SK-N-SH (cell line): ENCODE results near the gene RBM20. TPM values are rescaled to one million over a fixed set of nuclear protein-coding genes. Genes with fewer than 3 reads are reported as not detected.

Experiments used
- CTCF ChIA-PET: fragments of 300-600, 350-600 bp; formaldehyde crosslinking; extraction: SDS; loops from one replicate; lab custom pipeline; 2021; lab: Yijun Ruan, JAX
- POLR2A ChIA-PET: fragments of 350-600 bp; sonication (Branson Sonifier 250); formaldehyde crosslinking; extraction: SDS; loops from one replicate; lab custom pipeline; 2020; ENCODE audit warnings: antibody characterized with exemption, inconsistent platforms; lab: Yijun Ruan, JAX
- DNase-seq: peaks from one replicate; pipeline ENCODE4 v3.0.0; 2012
- H2AFZ ChIP-seq: fragments of 200-600 bp; sonication (generic); 2 replicates; pipeline ENCODE4 v1.8.1; 2016; ENCODE audit warnings: antibody characterized with exemption, mild to moderate bottlenecking, low read depth
- H3F3A ChIP-seq: fragments of 200-600 bp; sonication (generic); replicated peaks from 2 replicates; pipeline ENCODE3; 2016; ENCODE audit warnings: antibody characterized with exemption, mild to moderate bottlenecking; ENCODE audit not compliant: insufficient read depth
- H3K27ac ChIP-seq, 2 experiments: fragments of 200-500 bp in 1 of 2; fragments of 200-600 bp in 1 of 2; sonication (Bioruptor generic) in 1 of 2; sonication (generic), shearing (Covaris generic) in 1 of 2; 2 replicates each; pipeline versions ENCODE4 v1.5.1 to v1.6.1; 2014 to 2016; ENCODE audit warnings: low read depth in 2 of 2, inconsistent platforms in 1 of 2, low read length in 1 of 2, mild to moderate bottlenecking in 1 of 2, mixed read lengths in 1 of 2
- H3K27me3 ChIP-seq: fragments of 200-600 bp; sonication (generic), shearing (Covaris generic); 2 replicates; pipeline ENCODE4 v1.6.1; 2016; ENCODE audit warnings: mixed run types; ENCODE audit not compliant: insufficient read depth
- H3K36me3 ChIP-seq, 2 experiments: fragments of 200-500 bp in 1 of 2; fragments of 200-600 bp in 1 of 2; sonication (Bioruptor generic) in 1 of 2; sonication (generic) in 1 of 2; replicated peaks in 1 of 2; 2 replicates each; pipeline versions ENCODE3 to v1.5.1; 2014 to 2016; ENCODE audit warnings: low read length in 1 of 2, mild to moderate bottlenecking in 1 of 2; ENCODE audit not compliant: insufficient read depth in 2 of 2, control insufficient read depth in 1 of 2
- H3K4me1 ChIP-seq, 2 experiments: fragments of 200-500 bp in 1 of 2; fragments of 200-600 bp in 1 of 2; sonication (Bioruptor generic) in 1 of 2; sonication (generic), shearing (Covaris generic) in 1 of 2; 2 replicates each; pipeline versions ENCODE4 v1.5.1 to v1.6.1; 2014 to 2016; ENCODE audit warnings: low read depth in 1 of 2, low read length in 1 of 2, mixed run types in 1 of 2; ENCODE audit not compliant: insufficient read depth in 2 of 2, control insufficient read depth in 1 of 2
- H3K4me2 ChIP-seq: fragments of 200-600 bp; sonication (generic), shearing (Covaris generic); 2 replicates; pipeline ENCODE4 v1.6.1; 2017; ENCODE audit warnings: mixed run types
- H3K4me3 ChIP-seq, 2 experiments: fragments of 200-500 bp in 1 of 2; fragments of 200-600 bp in 1 of 2; sonication (Bioruptor generic) in 1 of 2; sonication (generic), shearing (Covaris generic) in 1 of 2; 2 replicates each; pipeline versions ENCODE4 v1.5.1 to v1.8.1; 2014 to 2016; ENCODE audit warnings: low read depth in 2 of 2, inconsistent platforms in 1 of 2, low read length in 1 of 2, mild to moderate bottlenecking in 1 of 2, mixed read lengths in 1 of 2, moderate library complexity in 1 of 2
- H3K79me2 ChIP-seq: fragments of 200-600 bp; sonication (generic); 2 replicates; pipeline ENCODE4 v1.8.1; 2017; ENCODE audit warnings: mild to moderate bottlenecking; ENCODE audit not compliant: insufficient read depth
- H3K9ac ChIP-seq: fragments of 200-600 bp; sonication (generic); 2 replicates; pipeline ENCODE4 v1.6.1; 2017; ENCODE audit warnings: mixed run types
- H3K9me2 ChIP-seq: fragments of 200-600 bp; sonication (generic); 2 replicates; pipeline ENCODE4 v1.6.1; 2017; ENCODE audit warnings: mixed run types
- H3K9me3 ChIP-seq: fragments of 200-600 bp; sonication (generic); 2 replicates; pipeline ENCODE4 v1.6.1; 2017; ENCODE audit warnings: mixed run types, mild to moderate bottlenecking, moderate library complexity
- H4K20me1 ChIP-seq: fragments of 200-600 bp; sonication (generic); 2 replicates; pipeline ENCODE4 v1.6.1; 2017; ENCODE audit warnings: mild to moderate bottlenecking, mixed run types; ENCODE audit not compliant: insufficient read depth
- ELF1 ChIP-seq: IDR thresholded peaks from 2 replicates; pipeline ENCODE4 v1.4.0; 2012
- EP300 ChIP-seq, 2 experiments: IDR thresholded peaks; 2 replicates each; pipeline versions ENCODE4 v1.4.0 to v1.6.1; 2012; ENCODE audit warnings: borderline replicate concordance in 1 of 2, low read depth in 1 of 2, low read length in 1 of 2
- EZH2phosphoT487 ChIP-seq: fragments of 200-600 bp; sonication (generic); IDR thresholded peaks from 2 replicates; pipeline ENCODE4 v1.6.1; 2017; ENCODE audit warnings: low read depth, mixed run types, mild to moderate bottlenecking, antibody characterized with exemption, moderate library complexity, borderline replicate concordance
- FOSL2 ChIP-seq: IDR thresholded peaks from 2 replicates; pipeline ENCODE4 v1.4.0; 2012; ENCODE audit warnings: low read depth, mild to moderate bottlenecking, moderate library complexity, borderline replicate concordance
- FOXM1 ChIP-seq: IDR thresholded peaks from 2 replicates; pipeline ENCODE4 v1.4.0; 2012; ENCODE audit warnings: low read depth, mild to moderate bottlenecking
- GATA2 ChIP-seq: sonication (generic); formaldehyde crosslinking; IDR thresholded peaks from 2 replicates; pipeline ENCODE4 v1.5.0; 2020; ENCODE audit warnings: mild to moderate bottlenecking, missing genetic modification reagents
- MXI1 ChIP-seq: IDR thresholded peaks from 2 replicates; pipeline ENCODE4 v1.6.1; 2012; ENCODE audit warnings: mild to moderate bottlenecking, low read depth, low read length, improper control_type of control experiment
- SMC3 ChIP-seq: IDR thresholded peaks from 2 replicates; pipeline ENCODE4 v1.6.1; 2012; ENCODE audit warnings: low read depth, low read length, improper control_type of control experiment
- TAF1 ChIP-seq: IDR thresholded peaks from 2 replicates; pipeline ENCODE4 v1.6.1; 2012; ENCODE audit warnings: low read depth, mild to moderate bottlenecking, low read length, moderate library complexity, borderline replicate concordance
- TCF12 ChIP-seq: IDR thresholded peaks from 2 replicates; pipeline ENCODE4 v1.4.0; 2012
- TEAD4 ChIP-seq: IDR thresholded peaks from 2 replicates; pipeline ENCODE4 v1.4.0; 2012; ENCODE audit warnings: mild to moderate bottlenecking, borderline replicate concordance; ENCODE audit not compliant: insufficient read depth
- YY1 ChIP-seq: IDR thresholded peaks from 2 replicates; pipeline ENCODE4 v1.4.0; 2012; ENCODE audit warnings: low read depth, mild to moderate bottlenecking
- WGBS: methylation state at CpG from one replicate; pipeline ENCODE4 v1.1.6; 2017; ENCODE audit warnings: low lambda C conversion rate; 5-methylcytosine and 5-hydroxymethylcytosine counted together
- polyA plus RNA-seq, 3 experiments: library from polyadenylated mRNA; depleted of rRNA; stranded (reverse); fragments of >200 nt; gene quantifications; 2 replicates each; pipeline ENCODE4 v1.2.3, GENCODE V29; 2012
- TF ChIP-seq, protein P1 (sequence below): IDR thresholded peaks from 2 replicates; pipeline ENCODE4 v1.4.0; 2012; ENCODE audit warnings: low read depth, borderline replicate concordance
- TF ChIP-seq, protein P2 (sequence below): IDR thresholded peaks from 2 replicates; pipeline ENCODE4 v1.4.0; 2012; ENCODE audit warnings: low read depth
- TF ChIP-seq, protein P3 (sequence below): fragments of 200-600 bp; sonication (generic); IDR thresholded peaks from 2 replicates; pipeline ENCODE4 v1.6.1; 2017; ENCODE audit warnings: antibody characterized with exemption, mild to moderate bottlenecking, moderate library complexity
- TF ChIP-seq, protein P4 (sequence below): IDR thresholded peaks from 2 replicates; pipeline ENCODE4; 2012
- TF ChIP-seq, protein P5 (sequence below): fragments of 150-350 bp; IDR thresholded peaks from 2 replicates; pipeline ENCODE4 v1.6.1; 2016; ENCODE audit warnings: mild to moderate bottlenecking, low read depth, low read length
- TF ChIP-seq, protein P6 (sequence below): IDR thresholded peaks from 2 replicates; pipeline ENCODE4 v1.4.0; 2012; ENCODE audit warnings: low read depth, borderline replicate concordance

The RBM20 gene
- polyA plus RNA-seq, 1 of the 3 experiments (the other 2 are of a cell fraction) = 0.64 TPM

DNA sequence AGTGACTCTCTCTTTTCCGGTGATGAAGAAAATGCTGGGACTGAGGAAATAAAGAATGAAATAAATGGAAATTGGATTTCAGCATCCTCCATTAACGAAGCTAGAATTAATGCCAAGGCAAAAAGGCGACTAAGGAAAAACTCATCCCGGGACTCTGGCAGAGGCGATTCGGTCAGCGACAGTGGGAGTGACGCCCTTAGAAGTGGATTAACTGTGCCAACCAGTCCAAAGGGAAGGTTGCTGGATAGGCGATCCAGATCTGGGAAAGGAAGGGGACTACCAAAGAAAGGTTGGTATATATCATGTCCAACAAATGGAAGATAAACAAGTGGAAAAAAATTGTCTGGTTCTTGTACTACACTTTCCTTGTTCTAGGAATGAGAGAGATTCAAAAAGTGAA lies 237.1 kb downstream of the RBM20 start:
- TF ChIP-seq MXI1 (no peak), EZH2phosphoT487 (no peak), TCF12 (no peak), TAF1 (no peak), FOSL2 (no peak), TEAD4 (no peak), YY1 (no peak), SMC3 (no peak), GATA2 (no peak), FOXM1 (no peak), EP300 (IDR thresholded peaks at IDR 0.05; ENCODE audit: borderline replicate concordance in 1 of 2, low read depth in 1 of 2, low read length in 1 of 2) (no peak), ELF1 (no peak)
- TF ChIP-seq, protein P1, sequence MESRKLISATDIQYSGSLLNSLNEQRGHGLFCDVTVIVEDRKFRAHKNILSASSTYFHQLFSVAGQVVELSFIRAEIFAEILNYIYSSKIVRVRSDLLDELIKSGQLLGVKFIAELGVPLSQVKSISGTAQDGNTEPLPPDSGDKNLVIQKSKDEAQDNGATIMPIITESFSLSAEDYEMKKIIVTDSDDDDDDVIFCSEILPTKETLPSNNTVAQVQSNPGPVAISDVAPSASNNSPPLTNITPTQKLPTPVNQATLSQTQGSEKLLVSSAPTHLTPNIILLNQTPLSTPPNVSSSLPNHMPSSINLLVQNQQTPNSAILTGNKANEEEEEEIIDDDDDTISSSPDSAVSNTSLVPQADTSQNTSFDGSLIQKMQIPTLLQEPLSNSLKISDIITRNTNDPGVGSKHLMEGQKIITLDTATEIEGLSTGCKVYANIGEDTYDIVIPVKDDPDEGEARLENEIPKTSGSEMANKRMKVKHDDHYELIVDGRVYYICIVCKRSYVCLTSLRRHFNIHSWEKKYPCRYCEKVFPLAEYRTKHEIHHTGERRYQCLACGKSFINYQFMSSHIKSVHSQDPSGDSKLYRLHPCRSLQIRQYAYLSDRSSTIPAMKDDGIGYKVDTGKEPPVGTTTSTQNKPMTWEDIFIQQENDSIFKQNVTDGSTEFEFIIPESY = no peak
- TF ChIP-seq, protein P2, sequence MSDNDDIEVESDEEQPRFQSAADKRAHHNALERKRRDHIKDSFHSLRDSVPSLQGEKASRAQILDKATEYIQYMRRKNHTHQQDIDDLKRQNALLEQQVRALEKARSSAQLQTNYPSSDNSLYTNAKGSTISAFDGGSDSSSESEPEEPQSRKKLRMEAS = no peak
- TF ChIP-seq, protein P3, sequence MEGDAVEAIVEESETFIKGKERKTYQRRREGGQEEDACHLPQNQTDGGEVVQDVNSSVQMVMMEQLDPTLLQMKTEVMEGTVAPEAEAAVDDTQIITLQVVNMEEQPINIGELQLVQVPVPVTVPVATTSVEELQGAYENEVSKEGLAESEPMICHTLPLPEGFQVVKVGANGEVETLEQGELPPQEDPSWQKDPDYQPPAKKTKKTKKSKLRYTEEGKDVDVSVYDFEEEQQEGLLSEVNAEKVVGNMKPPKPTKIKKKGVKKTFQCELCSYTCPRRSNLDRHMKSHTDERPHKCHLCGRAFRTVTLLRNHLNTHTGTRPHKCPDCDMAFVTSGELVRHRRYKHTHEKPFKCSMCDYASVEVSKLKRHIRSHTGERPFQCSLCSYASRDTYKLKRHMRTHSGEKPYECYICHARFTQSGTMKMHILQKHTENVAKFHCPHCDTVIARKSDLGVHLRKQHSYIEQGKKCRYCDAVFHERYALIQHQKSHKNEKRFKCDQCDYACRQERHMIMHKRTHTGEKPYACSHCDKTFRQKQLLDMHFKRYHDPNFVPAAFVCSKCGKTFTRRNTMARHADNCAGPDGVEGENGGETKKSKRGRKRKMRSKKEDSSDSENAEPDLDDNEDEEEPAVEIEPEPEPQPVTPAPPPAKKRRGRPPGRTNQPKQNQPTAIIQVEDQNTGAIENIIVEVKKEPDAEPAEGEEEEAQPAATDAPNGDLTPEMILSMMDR = no peak
- TF ChIP-seq, protein P4, sequence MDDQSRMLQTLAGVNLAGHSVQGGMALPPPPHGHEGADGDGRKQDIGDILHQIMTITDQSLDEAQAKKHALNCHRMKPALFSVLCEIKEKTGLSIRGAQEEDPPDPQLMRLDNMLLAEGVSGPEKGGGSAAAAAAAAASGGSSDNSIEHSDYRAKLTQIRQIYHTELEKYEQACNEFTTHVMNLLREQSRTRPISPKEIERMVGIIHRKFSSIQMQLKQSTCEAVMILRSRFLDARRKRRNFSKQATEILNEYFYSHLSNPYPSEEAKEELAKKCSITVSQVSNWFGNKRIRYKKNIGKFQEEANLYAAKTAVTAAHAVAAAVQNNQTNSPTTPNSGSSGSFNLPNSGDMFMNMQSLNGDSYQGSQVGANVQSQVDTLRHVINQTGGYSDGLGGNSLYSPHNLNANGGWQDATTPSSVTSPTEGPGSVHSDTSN = no peak
- TF ChIP-seq, protein P5, sequence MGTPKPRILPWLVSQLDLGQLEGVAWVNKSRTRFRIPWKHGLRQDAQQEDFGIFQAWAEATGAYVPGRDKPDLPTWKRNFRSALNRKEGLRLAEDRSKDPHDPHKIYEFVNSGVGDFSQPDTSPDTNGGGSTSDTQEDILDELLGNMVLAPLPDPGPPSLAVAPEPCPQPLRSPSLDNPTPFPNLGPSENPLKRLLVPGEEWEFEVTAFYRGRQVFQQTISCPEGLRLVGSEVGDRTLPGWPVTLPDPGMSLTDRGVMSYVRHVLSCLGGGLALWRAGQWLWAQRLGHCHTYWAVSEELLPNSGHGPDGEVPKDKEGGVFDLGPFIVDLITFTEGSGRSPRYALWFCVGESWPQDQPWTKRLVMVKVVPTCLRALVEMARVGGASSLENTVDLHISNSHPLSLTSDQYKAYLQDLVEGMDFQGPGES = no peak
- TF ChIP-seq, protein P6, sequence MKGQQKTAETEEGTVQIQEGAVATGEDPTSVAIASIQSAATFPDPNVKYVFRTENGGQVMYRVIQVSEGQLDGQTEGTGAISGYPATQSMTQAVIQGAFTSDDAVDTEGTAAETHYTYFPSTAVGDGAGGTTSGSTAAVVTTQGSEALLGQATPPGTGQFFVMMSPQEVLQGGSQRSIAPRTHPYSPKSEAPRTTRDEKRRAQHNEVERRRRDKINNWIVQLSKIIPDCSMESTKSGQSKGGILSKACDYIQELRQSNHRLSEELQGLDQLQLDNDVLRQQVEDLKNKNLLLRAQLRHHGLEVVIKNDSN = no peak
- Histone ChIP-seq H3K4me2 (no peak overlapping the region), H3K4me3 (no peak overlapping the region), H2AFZ (no peak overlapping the region), H4K20me1 (no peaks in the 10 kb centered on the region), H3K9ac (no peak overlapping the region), H3K9me2 (no peaks in the 10 kb centered on the region), H3K79me2 (peaks cover under 1% of the 10 kb centered on the region; the same call in 1 of the 2 replicates), H3K4me1 (peaks cover 0 to 2% of the 10 kb centered on the region in 2 experiments; a peak in 2 of 4 replicates), H3K27me3 (no peaks in the 10 kb centered on the region), H3K9me3 (no peaks in the 10 kb centered on the region), H3K27ac (no peak overlapping the region), H3K36me3 (peaks cover 57 to 92% of the 10 kb centered on the region in 2 experiments), H3F3A (no peaks in the 10 kb centered on the region)
- no peak for DNase-seq
- WGBS = 94% methylated on average over 9 of the region's 9 CpGs
- CTCF ChIA-PET = interaction anchor here (0.6 to 4.6 kb wide), 6 partner anchors 12 to 1352 kb away, joined by 3 to 17 read pairs (median 6); no protein-coding TSS in a partner anchor
- POLR2A ChIA-PET = no interaction called here
